ENCODE measurements around the gene TOMM20. TPM values are rescaled to one million over a fixed set of nuclear protein-coding genes. Genes with fewer than 3 reads are reported as not detected.
A peak's percentile ranks its signal among the peaks of the same experiment; 100 is the strongest.

TOMM20 gene
- total and polyA plus RNA-seq, 9 of the 15 experiments (the other 6 are each of a cell fraction or from before 2014, with no cell fraction given): 70.6 to 334 (median 159) TPM

- no peak for TF ChIP-seq HNRNPLL (IDR thresholded peaks at IDR 0.05; ENCODE audit: low read depth, low read length, poor library complexity, severe bottlenecking)
- no peak for TF ChIP-seq ZNF431 (CRISPR knock-in tag; IDR thresholded peaks at IDR 0.05)
- no peak for TF ChIP-seq SMC3 (conservative IDR thresholded peaks at IDR 0.05; ENCODE audit: insufficient read depth, low read depth, low read length)
- no peak for TF ChIP-seq SMAD2 (IDR thresholded peaks at IDR 0.05; ENCODE audit: low read depth, low read length)
- no peak for TF ChIP-seq ETV5 (CRISPR knock-in tag; IDR thresholded peaks at IDR 0.05; ENCODE audit: low read depth)
- TF ChIP-seq NR2C2 (CRISPR knock-in tag; IDR thresholded peaks at IDR 0.05): no peak
- TF ChIP-seq NR2C2 (tag; IDR thresholded peaks at IDR 0.05): no peak
- TF ChIP-seq ARNT (IDR thresholded peaks at IDR 0.05): peak in 1 of 2 experiments; percentile 5; a peak in 1 of 4 replicates
- TF ChIP-seq GATA2 (CRISPR knock-in tag; IDR thresholded peaks at IDR 0.05): no peak
- TF ChIP-seq ZNF512 (tag; IDR thresholded peaks at IDR 0.05): peak; percentile 41; the same call in 1 of the 2 replicates
- TF ChIP-seq AFF4 (CRISPR knock-in tag; IDR thresholded peaks at IDR 0.05): no peak
- TF ChIP-seq CBFA2T2 (conservative IDR thresholded peaks at IDR 0.05): no peak
- TF ChIP-seq ZNF143 (CRISPR knock-in tag; IDR thresholded peaks at IDR 0.05): no peak
- no peak for TF ChIP-seq CBX3 (IDR thresholded peaks at IDR 0.05; ENCODE audit: borderline replicate concordance in 1 of 2, low read length in 2 of 2)
- no peak for TF ChIP-seq ZNF639 (CRISPR knock-in tag; conservative IDR thresholded peaks at IDR 0.05 in 1 of 2, IDR thresholded peaks at IDR 0.05 in 1 of 2)
- TF ChIP-seq HEY1 (CRISPR knock-in tag; IDR thresholded peaks at IDR 0.05; ENCODE audit: borderline replicate concordance): 0 out of 2 replicates have a peak, but pooled peaks have one; percentile 51
- no peak for TF ChIP-seq IFI16 (CRISPR knock-in tag; IDR thresholded peaks at IDR 0.05)
- 0 out of 2 replicates have a peak, but pooled peaks have one; percentile 12 for TF ChIP-seq DMBX1 (CRISPR knock-in tag; IDR thresholded peaks at IDR 0.05; ENCODE audit: borderline replicate concordance)
- peak; percentile 18; the same call in 1 of the 2 replicates for TF ChIP-seq BACH1 (tag; IDR thresholded peaks at IDR 0.05)
- no peak for TF ChIP-seq KHSRP (IDR thresholded peaks at IDR 0.05)
- no peak for TF ChIP-seq PTBP1 (IDR thresholded peaks at IDR 0.05; ENCODE audit: low read depth, low read length)
- no peak; the same call in 1 of the 2 replicates for TF ChIP-seq ZNF175 (CRISPR knock-in tag; IDR thresholded peaks at IDR 0.05; ENCODE audit: low read depth)
- TF ChIP-seq MTF1 (CRISPR knock-in tag; IDR thresholded peaks at IDR 0.05; ENCODE audit: borderline replicate concordance): no peak
Observed at GRCh38 chr1:235160383-235160956, 31.8 kb upstream of the TOMM20 start (continued).
